Measurements from ENCODE around the gene PTPRD. TPM values are rescaled to one million over a fixed set of nuclear protein-coding genes. Genes with fewer than 3 reads are reported as not detected.

PTPRD gene
- total and polyA plus RNA-seq, 5 donors from 2014 or later, result 0.47 TPM; not detected in 4

- DNase-seq (no peak), ATAC-seq (ENCODE audit: low read depth in 2 of 2) (no peak)
- H3K27ac Mint-ChIP-seq, result no peak overlapping the region
- peak overlapping the region in 1 of 4 donors; percentile 22 for H3K4me3 Mint-ChIP-seq
- Histone ChIP-seq H3K36me3 (ENCODE audit: control insufficient read depth, insufficient read depth, low read length) (no peaks in the 10 kb centered on the region), H3K9me3 (ENCODE audit: control insufficient read depth in 2 of 2, low read length in 2 of 2) (no peaks in the 10 kb centered on the region), H3K4me3 (ENCODE audit: low read depth, low read length) (no peak overlapping the region), H3K4me1 (ENCODE audit: control insufficient read depth, insufficient read depth, low read length, poor library complexity, severe bottlenecking) (no peaks in the 10 kb centered on the region), H3K27me3 (ENCODE audit: control insufficient read depth, insufficient read depth, low read length) (no peaks in the 10 kb centered on the region), H3K27ac (ENCODE audit: insufficient read depth, low read length, poor library complexity, severe bottlenecking) (no peak overlapping the region)
- no peaks in the 10 kb centered on the region for H3K36me3 Mint-ChIP-seq
- no peaks in the 10 kb centered on the region for H3K27me3 Mint-ChIP-seq
- no peaks in the 10 kb centered on the region for H3K4me1 Mint-ChIP-seq
- H3K9me3 Mint-ChIP-seq, result peaks cover 0 to 5% (median 1%) of the 10 kb centered on the region in 7 donors
Measured at GRCh38 chr9:8492024-8492423, 2120.8 kb downstream of the PTPRD start.

GRCh38 chr9:8491563-8491962, 2121.2 kb downstream of the PTPRD start:
- H3K27me3 Mint-ChIP-seq, result no peaks in the 10 kb centered on the region
- H3K4me3 Mint-ChIP-seq, result no peak overlapping the region
- no peaks in the 10 kb centered on the region for H3K9me3 ChIP-seq (ENCODE audit: control insufficient read depth in 2 of 2, low read length in 2 of 2)
- H3K27me3 ChIP-seq (ENCODE audit: control insufficient read depth, insufficient read depth, low read length), result no peaks in the 10 kb centered on the region
- H3K4me1 ChIP-seq (ENCODE audit: control insufficient read depth, insufficient read depth, low read length, poor library complexity, severe bottlenecking), result no peaks in the 10 kb centered on the region
- no peaks in the 10 kb centered on the region for H3K4me1 Mint-ChIP-seq
- H3K36me3 ChIP-seq (ENCODE audit: control insufficient read depth, insufficient read depth, low read length), result no peaks in the 10 kb centered on the region
- no peak overlapping the region for H3K4me3 ChIP-seq (ENCODE audit: low read depth, low read length)
- no peak for ATAC-seq (ENCODE audit: low read depth in 2 of 2)
- peaks cover 0 to 5% (median 1%) of the 10 kb centered on the region in 7 donors for H3K9me3 Mint-ChIP-seq
- no peak overlapping the region for H3K27ac Mint-ChIP-seq
- no peak for DNase-seq
- no peaks in the 10 kb centered on the region for H3K36me3 Mint-ChIP-seq
- no peak overlapping the region for H3K27ac ChIP-seq (ENCODE audit: insufficient read depth, low read length, poor library complexity, severe bottlenecking)

GRCh38 chr9:8489835-8490234, 2123.0 kb downstream of the PTPRD start:
- no peak overlapping the region for H3K27ac Mint-ChIP-seq
- H3K27me3 Mint-ChIP-seq, result no peaks in the 10 kb centered on the region
- H3K9me3 ChIP-seq (ENCODE audit: control insufficient read depth in 2 of 2, low read length in 2 of 2), result no peaks in the 10 kb centered on the region
- H3K4me3 Mint-ChIP-seq, result no peak overlapping the region
- peaks cover 0 to 5% (median 0%) of the 10 kb centered on the region in 7 donors for H3K9me3 Mint-ChIP-seq
- H3K27ac ChIP-seq (ENCODE audit: insufficient read depth, low read length, poor library complexity, severe bottlenecking), result no peak overlapping the region
- H3K36me3 Mint-ChIP-seq, result no peaks in the 10 kb centered on the region
- no peaks in the 10 kb centered on the region for H3K36me3 ChIP-seq (ENCODE audit: control insufficient read depth, insufficient read depth, low read length)
- H3K27me3 ChIP-seq (ENCODE audit: control insufficient read depth, insufficient read depth, low read length), result no peaks in the 10 kb centered on the region
- H3K4me3 ChIP-seq (ENCODE audit: low read depth, low read length), result no peak overlapping the region
- H3K4me1 ChIP-seq (ENCODE audit: control insufficient read depth, insufficient read depth, low read length, poor library complexity, severe bottlenecking), result no peaks in the 10 kb centered on the region
- H3K4me1 Mint-ChIP-seq, result no peaks in the 10 kb centered on the region
- DNase-seq (no peak), ATAC-seq (ENCODE audit: low read depth in 2 of 2) (no peak)

GRCh38 chr9:8486095-8486494, 2126.7 kb downstream of the PTPRD start:
- no peak for ATAC-seq (ENCODE audit: low read depth in 2 of 2)
- Mint-ChIP-seq H3K27ac (no peak overlapping the region), H3K4me3 (no peak overlapping the region), H3K4me1 (no peaks in the 10 kb centered on the region), H3K9me3 (peaks cover 0 to 5% (median 1%) of the 10 kb centered on the region in 7 donors), H3K27me3 (peaks cover 4% of the 10 kb centered on the region), H3K36me3 (no peaks in the 10 kb centered on the region)
- Histone ChIP-seq H3K27me3 (ENCODE audit: control insufficient read depth, insufficient read depth, low read length) (no peaks in the 10 kb centered on the region), H3K9me3 (ENCODE audit: control insufficient read depth in 2 of 2, low read length in 2 of 2) (no peaks in the 10 kb centered on the region), H3K4me3 (ENCODE audit: low read depth, low read length) (no peak overlapping the region), H3K4me1 (ENCODE audit: control insufficient read depth, insufficient read depth, low read length, poor library complexity, severe bottlenecking) (no peaks in the 10 kb centered on the region), H3K27ac (ENCODE audit: insufficient read depth, low read length, poor library complexity, severe bottlenecking) (no peak overlapping the region), H3K36me3 (ENCODE audit: control insufficient read depth, insufficient read depth, low read length) (no peaks in the 10 kb centered on the region)
- no peak for DNase-seq

- Mint-ChIP-seq H3K27me3 (peaks cover 4% of the 10 kb centered on the region), H3K27ac (no peak overlapping the region), H3K4me1 (no peaks in the 10 kb centered on the region), H3K36me3 (no peaks in the 10 kb centered on the region), H3K4me3 (no peak overlapping the region), H3K9me3 (peaks cover 0 to 5% (median 1%) of the 10 kb centered on the region in 7 donors)
- H3K4me3 ChIP-seq (ENCODE audit: low read depth, low read length), result no peak overlapping the region
- H3K27ac ChIP-seq (ENCODE audit: insufficient read depth, low read length, poor library complexity, severe bottlenecking), result no peak overlapping the region
- DNase-seq (no peak), ATAC-seq (ENCODE audit: low read depth in 2 of 2) (no peak)
- no peaks in the 10 kb centered on the region for H3K4me1 ChIP-seq (ENCODE audit: control insufficient read depth, insufficient read depth, low read length, poor library complexity, severe bottlenecking)
- H3K36me3 ChIP-seq (ENCODE audit: control insufficient read depth, insufficient read depth, low read length), result no peaks in the 10 kb centered on the region
- no peaks in the 10 kb centered on the region for H3K27me3 ChIP-seq (ENCODE audit: control insufficient read depth, insufficient read depth, low read length)
- no peaks in the 10 kb centered on the region for H3K9me3 ChIP-seq (ENCODE audit: control insufficient read depth in 2 of 2, low read length in 2 of 2)
Measured at GRCh38 chr9:8484597-8485191, 2128.1 kb downstream of the PTPRD start.

GRCh38 chr9:8477450-8477849, 2135.4 kb downstream of the PTPRD start:
- H3K36me3 ChIP-seq (ENCODE audit: control insufficient read depth, insufficient read depth, low read length), result no peaks in the 10 kb centered on the region
- Mint-ChIP-seq H3K4me1 (no peaks in the 10 kb centered on the region), H3K4me3 (no peak overlapping the region), H3K27ac (no peak overlapping the region), H3K36me3 (no peaks in the 10 kb centered on the region), H3K9me3 (peaks cover 0 to 3% (median 0%) of the 10 kb centered on the region in 7 donors), H3K27me3 (peaks cover 4% of the 10 kb centered on the region)
- no peak for DNase-seq
- no peaks in the 10 kb centered on the region for H3K9me3 ChIP-seq (ENCODE audit: control insufficient read depth in 2 of 2, low read length in 2 of 2)
- no peaks in the 10 kb centered on the region for H3K27me3 ChIP-seq (ENCODE audit: control insufficient read depth, insufficient read depth, low read length)
- no peaks in the 10 kb centered on the region for H3K4me1 ChIP-seq (ENCODE audit: control insufficient read depth, insufficient read depth, low read length, poor library complexity, severe bottlenecking)
- H3K27ac ChIP-seq (ENCODE audit: insufficient read depth, low read length, poor library complexity, severe bottlenecking), result no peak overlapping the region
- no peak overlapping the region for H3K4me3 ChIP-seq (ENCODE audit: low read depth, low read length)
- ATAC-seq (ENCODE audit: low read depth in 2 of 2), result no peak

- no peak overlapping the region for H3K4me3 Mint-ChIP-seq
- peaks cover 0 to 3% (median 0%) of the 10 kb centered on the region in 7 donors for H3K9me3 Mint-ChIP-seq
- no peaks in the 10 kb centered on the region for H3K27me3 Mint-ChIP-seq
- Histone ChIP-seq H3K4me3 (ENCODE audit: low read depth, low read length) (no peak overlapping the region), H3K4me1 (ENCODE audit: control insufficient read depth, insufficient read depth, low read length, poor library complexity, severe bottlenecking) (no peaks in the 10 kb centered on the region), H3K27ac (ENCODE audit: insufficient read depth, low read length, poor library complexity, severe bottlenecking) (no peak overlapping the region), H3K9me3 (ENCODE audit: control insufficient read depth in 2 of 2, low read length in 2 of 2) (no peaks in the 10 kb centered on the region), H3K36me3 (ENCODE audit: control insufficient read depth, insufficient read depth, low read length) (no peaks in the 10 kb centered on the region), H3K27me3 (ENCODE audit: control insufficient read depth, insufficient read depth, low read length) (no peaks in the 10 kb centered on the region)
- H3K4me1 Mint-ChIP-seq, result no peaks in the 10 kb centered on the region
- H3K27ac Mint-ChIP-seq, result no peak overlapping the region
- DNase-seq (no peak), ATAC-seq (ENCODE audit: low read depth in 2 of 2) (no peak)
- no peaks in the 10 kb centered on the region for H3K36me3 Mint-ChIP-seq
Measured at GRCh38 chr9:8474937-8475336, 2137.9 kb downstream of the PTPRD start.

- Histone ChIP-seq H3K36me3 (ENCODE audit: control insufficient read depth, insufficient read depth, low read length) (no peaks in the 10 kb centered on the region), H3K4me3 (ENCODE audit: low read depth, low read length) (no peak overlapping the region), H3K9me3 (ENCODE audit: control insufficient read depth in 2 of 2, low read length in 2 of 2) (no peaks in the 10 kb centered on the region), H3K27ac (ENCODE audit: insufficient read depth, low read length, poor library complexity, severe bottlenecking) (no peak overlapping the region), H3K27me3 (ENCODE audit: control insufficient read depth, insufficient read depth, low read length) (no peaks in the 10 kb centered on the region), H3K4me1 (ENCODE audit: control insufficient read depth, insufficient read depth, low read length, poor library complexity, severe bottlenecking) (no peaks in the 10 kb centered on the region)
- ATAC-seq (ENCODE audit: low read depth in 2 of 2), result no peak
- Mint-ChIP-seq H3K36me3 (no peaks in the 10 kb centered on the region), H3K27ac (no peak overlapping the region), H3K27me3 (no peaks in the 10 kb centered on the region), H3K4me1 (no peaks in the 10 kb centered on the region), H3K9me3 (peaks cover 0 to 3% (median 0%) of the 10 kb centered on the region in 7 donors), H3K4me3 (no peak overlapping the region)
- no peak for DNase-seq
Measured at GRCh38 chr9:8473244-8474020, 2139.4 kb downstream of the PTPRD start.
